Fibroblast of lung (primary cell): ENCODE results near the gene CYB5RL. TPM values are rescaled to one million over a fixed set of nuclear protein-coding genes. Genes with fewer than 3 reads are reported as not detected.

Experiments
- DNase-seq, 2 donors: peaks; one replicate each; pipeline versions ENCODE4 v3.0.0 to v3.0.0-alpha.2; 2010; ENCODE audit warnings: low read depth in 2 of 2
- H2AFZ ChIP-seq: 2 replicates; pipeline ENCODE4 v1.5.1; 2012; ENCODE audit warnings: low read length, control low read depth, inconsistent platforms
- H3K27ac ChIP-seq: 2 replicates; pipeline ENCODE4 v1.5.1; 2011; ENCODE audit warnings: low read length, control low read depth; ENCODE audit not compliant: insufficient read depth
- H3K27me3 ChIP-seq: 2 replicates; pipeline ENCODE4 v1.5.1; 2011; ENCODE audit warnings: mild to moderate bottlenecking, low read length; ENCODE audit not compliant: control insufficient read depth, insufficient read depth
- H3K36me3 ChIP-seq: 2 replicates; pipeline ENCODE4 v1.5.1; 2011; ENCODE audit warnings: low read length; ENCODE audit not compliant: control insufficient read depth, insufficient read depth
- H3K4me1 ChIP-seq: 2 replicates; pipeline ENCODE4 v1.5.1; 2011; ENCODE audit warnings: low read length; ENCODE audit not compliant: control insufficient read depth, insufficient read depth; ENCODE audit errors: extremely low read depth
- H3K4me2 ChIP-seq: 2 replicates; pipeline ENCODE4 v1.5.1; 2011; ENCODE audit warnings: low read length, control low read depth; ENCODE audit not compliant: insufficient read depth; ENCODE audit errors: extremely low read depth
- H3K4me3 ChIP-seq, 4 experiments: fragments of 200-600 bp in 1 of 4; sonication (generic) in 1 of 4; replicated peaks in 1 of 4; 2 replicates each; pipeline ENCODE4 v1.5.1; 2011 to 2016; ENCODE audit warnings: low read length in 4 of 4, low read depth in 3 of 4, mild to moderate bottlenecking in 3 of 4, control low read depth in 2 of 4, inconsistent platforms in 1 of 4, mixed read lengths in 1 of 4; ENCODE audit not compliant: insufficient read depth in 1 of 4; ENCODE audit errors: control extremely low read depth in 1 of 4
- H3K79me2 ChIP-seq: 2 replicates; pipeline ENCODE4 v1.5.1; 2012; ENCODE audit warnings: mild to moderate bottlenecking, low read length, inconsistent platforms; ENCODE audit not compliant: control insufficient read depth, insufficient read depth
- H3K9ac ChIP-seq: 2 replicates; pipeline ENCODE4 v1.5.1; 2011; ENCODE audit warnings: mild to moderate bottlenecking, low read length, control low read depth; ENCODE audit not compliant: insufficient read depth
- H3K9me3 ChIP-seq: 2 replicates; pipeline ENCODE4 v1.5.1; 2012; ENCODE audit warnings: low read depth, low read length; ENCODE audit not compliant: control insufficient read depth, insufficient read depth
- H4K20me1 ChIP-seq: 2 replicates; pipeline ENCODE4 v1.5.1; 2011; ENCODE audit warnings: low read length; ENCODE audit not compliant: control insufficient read depth, insufficient read depth; ENCODE audit errors: extremely low read depth
- EZH2 ChIP-seq: IDR thresholded peaks from 2 replicates; pipeline ENCODE4 v1.5.1; 2012; ENCODE audit warnings: low read length, control low read depth, mild to moderate bottlenecking; ENCODE audit errors: missing control alignments
- polyA plus RNA-seq, 2 donors: library from polyadenylated mRNA; depleted of rRNA in 1 of 2; stranded (reverse) in 1 of 2; unstranded in 1 of 2; fragments of >200 nt; gene quantifications; 2 replicates each; pipeline ENCODE4 v1.2.1, GENCODE V29; 2011 to 2012; ENCODE audit warnings: missing spikeins in 1 of 2
- total RNA-seq: library from RNA; depleted of rRNA; stranded (reverse); fragments of >200 nt; gene quantifications from 2 replicates; pipeline ENCODE4 v1.2.1, GENCODE V29; 2014
- TF ChIP-seq, protein P1 (sequence below), 2 donors: IDR thresholded peaks in 1 of 2; conservative IDR thresholded peaks in 1 of 2; 1 replicate in 1 of 2; 2 replicates in 1 of 2; pipeline ENCODE4 v1.5.1; 2011 to 2012; ENCODE audit warnings: low read length in 2 of 2, control low read depth in 1 of 2, inconsistent platforms in 1 of 2, low read depth in 1 of 2, mild to moderate bottlenecking in 1 of 2

Gene CYB5RL
- total and polyA plus RNA-seq, 2 donors (not counting 1 experiment from before 2014, with no cell fraction given): 4.1 to 6.6 TPM

DNA sequence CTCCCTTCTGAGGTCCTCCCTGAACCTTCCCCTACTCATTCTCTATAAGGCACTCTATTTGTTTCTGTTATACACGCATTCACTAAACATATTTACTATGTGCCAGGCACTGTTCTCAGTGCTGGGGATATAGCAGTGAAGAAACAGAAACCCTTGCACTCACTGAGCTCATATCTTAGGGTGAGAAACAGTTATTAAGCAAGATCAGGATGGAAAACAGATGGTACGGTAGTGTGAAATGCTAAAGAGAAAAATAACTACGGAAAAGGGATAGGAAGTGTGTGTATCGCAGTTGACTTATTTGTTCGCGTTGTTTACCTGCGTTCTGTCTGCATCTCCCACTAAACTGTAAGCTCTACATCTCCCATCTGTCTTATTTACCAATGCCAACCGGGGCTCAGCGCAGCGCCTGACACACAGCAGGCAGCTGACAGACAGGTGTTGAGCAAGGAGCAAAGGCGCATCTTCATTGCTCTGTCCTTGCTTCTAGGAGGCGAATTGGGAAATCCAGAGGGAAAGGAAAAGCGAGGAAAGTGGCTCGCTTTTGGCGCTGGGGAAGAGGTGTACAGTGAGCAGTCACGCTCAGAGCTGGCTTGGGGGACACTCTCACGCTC is 572 bp downstream of the CYB5RL start:
- Histone ChIP-seq H3K9ac (peak overlapping the region; percentile 60), H3K79me2 (peaks cover 27% of the 10 kb centered on the region), H4K20me1 (no peaks in the 10 kb centered on the region), H3K27me3 (no peaks in the 10 kb centered on the region), H3K27ac (peak overlapping the region; percentile 65), H3K9me3 (no peaks in the 10 kb centered on the region), H2AFZ (peak overlapping the region; percentile 98), H3K4me3 (peak overlapping the region; percentile 51 to 97 (median 76)), H3K36me3 (peaks cover 2% of the 10 kb centered on the region), H3K4me2 (peak overlapping the region; percentile 100), H3K4me1 (peaks cover 7% of the 10 kb centered on the region)
- TF ChIP-seq, protein P1, sequence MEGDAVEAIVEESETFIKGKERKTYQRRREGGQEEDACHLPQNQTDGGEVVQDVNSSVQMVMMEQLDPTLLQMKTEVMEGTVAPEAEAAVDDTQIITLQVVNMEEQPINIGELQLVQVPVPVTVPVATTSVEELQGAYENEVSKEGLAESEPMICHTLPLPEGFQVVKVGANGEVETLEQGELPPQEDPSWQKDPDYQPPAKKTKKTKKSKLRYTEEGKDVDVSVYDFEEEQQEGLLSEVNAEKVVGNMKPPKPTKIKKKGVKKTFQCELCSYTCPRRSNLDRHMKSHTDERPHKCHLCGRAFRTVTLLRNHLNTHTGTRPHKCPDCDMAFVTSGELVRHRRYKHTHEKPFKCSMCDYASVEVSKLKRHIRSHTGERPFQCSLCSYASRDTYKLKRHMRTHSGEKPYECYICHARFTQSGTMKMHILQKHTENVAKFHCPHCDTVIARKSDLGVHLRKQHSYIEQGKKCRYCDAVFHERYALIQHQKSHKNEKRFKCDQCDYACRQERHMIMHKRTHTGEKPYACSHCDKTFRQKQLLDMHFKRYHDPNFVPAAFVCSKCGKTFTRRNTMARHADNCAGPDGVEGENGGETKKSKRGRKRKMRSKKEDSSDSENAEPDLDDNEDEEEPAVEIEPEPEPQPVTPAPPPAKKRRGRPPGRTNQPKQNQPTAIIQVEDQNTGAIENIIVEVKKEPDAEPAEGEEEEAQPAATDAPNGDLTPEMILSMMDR (conservative IDR thresholded peaks at IDR 0.05 in 1 of 2, IDR thresholded peaks at IDR 0.05 in 1 of 2; ENCODE audit: low read depth in 1 of 2, low read length in 2 of 2): no peak
- TF ChIP-seq EZH2: no peak
- DNase-seq: peak in 1 of 2 donors; percentile 32

DNA sequence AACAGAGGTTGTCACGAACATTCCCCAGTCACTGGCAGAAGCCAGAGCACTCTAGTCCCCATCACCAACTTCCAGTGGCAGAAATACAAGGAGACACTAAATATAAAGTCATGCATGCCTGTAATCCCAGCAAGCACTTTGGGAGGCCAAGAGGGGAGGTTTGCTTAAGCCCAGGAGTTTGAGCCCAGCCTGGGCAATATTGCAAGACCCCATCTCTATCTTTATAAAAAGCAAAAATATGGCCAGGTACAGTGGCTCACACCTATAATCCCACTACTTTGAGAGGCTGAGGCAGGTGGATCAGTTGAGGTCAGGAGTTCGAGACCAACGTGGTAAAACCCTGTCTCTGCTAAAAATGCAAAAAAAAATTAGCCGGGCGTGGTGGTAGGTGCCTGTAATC is 6.4 kb downstream of the CYB5RL start:
- Histone ChIP-seq H3K4me1 (no peaks in the 10 kb centered on the region), H4K20me1 (no peaks in the 10 kb centered on the region), H2AFZ (no peak overlapping the region), H3K79me2 (no peaks in the 10 kb centered on the region), H3K36me3 (peaks cover 4% of the 10 kb centered on the region), H3K4me2 (no peak overlapping the region), H3K9me3 (no peaks in the 10 kb centered on the region), H3K27ac (no peak overlapping the region), H3K27me3 (no peaks in the 10 kb centered on the region), H3K9ac (no peak overlapping the region), H3K4me3 (no peak overlapping the region)
- no peak for DNase-seq
- TF ChIP-seq EZH2: no peak
- TF ChIP-seq, protein P1 (conservative IDR thresholded peaks at IDR 0.05 in 1 of 2, IDR thresholded peaks at IDR 0.05 in 1 of 2; ENCODE audit: low read depth in 1 of 2, low read length in 2 of 2): no peak

DNA sequence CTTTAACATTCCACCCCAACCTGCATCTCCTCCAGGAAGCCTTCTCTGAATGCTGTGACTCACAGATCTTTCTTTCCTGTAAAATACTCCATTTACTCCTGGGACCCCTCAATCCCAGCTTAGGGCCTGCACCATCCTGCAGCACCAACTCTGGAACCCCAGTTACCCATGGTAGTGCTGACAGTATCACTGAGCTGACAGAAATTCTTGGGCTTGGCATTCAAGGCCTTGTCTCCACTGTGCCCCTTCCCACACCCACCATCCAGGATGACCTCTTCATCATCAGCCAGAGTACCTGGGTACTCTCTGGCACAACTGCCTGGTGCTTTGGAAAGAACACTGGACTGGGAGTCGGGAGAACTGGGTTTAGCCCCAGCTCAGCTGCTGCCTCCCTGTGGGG is 8.3 kb downstream of the CYB5RL start:
- Histone ChIP-seq H2AFZ (no peak overlapping the region), H3K9me3 (no peaks in the 10 kb centered on the region), H3K4me3 (no peak overlapping the region), H3K79me2 (no peaks in the 10 kb centered on the region), H3K36me3 (peaks cover 4% of the 10 kb centered on the region), H3K4me2 (no peak overlapping the region), H3K4me1 (no peaks in the 10 kb centered on the region), H4K20me1 (no peaks in the 10 kb centered on the region), H3K9ac (no peak overlapping the region), H3K27ac (no peak overlapping the region), H3K27me3 (no peaks in the 10 kb centered on the region)
- TF ChIP-seq, protein P1 (conservative IDR thresholded peaks at IDR 0.05 in 1 of 2, IDR thresholded peaks at IDR 0.05 in 1 of 2; ENCODE audit: low read depth in 1 of 2, low read length in 2 of 2): no peak
- no peak for TF ChIP-seq EZH2
- no peak for DNase-seq
